HG03135 (cell line): ENCODE data around the gene NECTIN1.
"Not testable (repeated sequence)": the region's sequence is repeated elsewhere in the genome, so short reads cannot be mapped to it uniquely, and the experiment has no call there.

Experiments used
- ATAC-seq: cut with Tn5 transposase; IDR thresholded peaks from one replicate; pipeline ENCODE4 v1.9.1; 2021; ENCODE audit warnings: mild to moderate bottlenecking, moderate library complexity; ENCODE audit not compliant: unreplicated experiment

The NECTIN1 gene

DNA sequence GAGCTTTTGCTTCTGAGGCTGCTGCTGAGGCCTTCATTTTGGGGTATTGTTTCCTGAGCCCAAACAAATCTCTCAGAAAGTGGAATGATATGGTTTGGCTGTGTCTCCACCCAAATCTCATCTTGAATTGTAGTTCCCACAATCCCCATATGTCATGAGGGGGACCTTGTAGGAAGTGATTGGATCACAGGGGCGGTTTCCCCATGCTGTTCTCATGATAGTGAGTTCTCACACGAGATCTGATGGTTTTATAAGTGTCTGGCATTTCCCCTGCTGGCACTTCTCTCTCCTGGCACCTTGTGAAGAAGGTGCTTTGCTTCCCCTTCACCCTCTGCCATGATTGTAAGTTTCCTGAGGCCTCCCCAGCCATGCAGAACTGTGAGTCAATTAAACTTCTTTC, 133.1 kb downstream of the NECTIN1 start:
- ATAC-seq: not testable (repeated sequence)

DNA sequence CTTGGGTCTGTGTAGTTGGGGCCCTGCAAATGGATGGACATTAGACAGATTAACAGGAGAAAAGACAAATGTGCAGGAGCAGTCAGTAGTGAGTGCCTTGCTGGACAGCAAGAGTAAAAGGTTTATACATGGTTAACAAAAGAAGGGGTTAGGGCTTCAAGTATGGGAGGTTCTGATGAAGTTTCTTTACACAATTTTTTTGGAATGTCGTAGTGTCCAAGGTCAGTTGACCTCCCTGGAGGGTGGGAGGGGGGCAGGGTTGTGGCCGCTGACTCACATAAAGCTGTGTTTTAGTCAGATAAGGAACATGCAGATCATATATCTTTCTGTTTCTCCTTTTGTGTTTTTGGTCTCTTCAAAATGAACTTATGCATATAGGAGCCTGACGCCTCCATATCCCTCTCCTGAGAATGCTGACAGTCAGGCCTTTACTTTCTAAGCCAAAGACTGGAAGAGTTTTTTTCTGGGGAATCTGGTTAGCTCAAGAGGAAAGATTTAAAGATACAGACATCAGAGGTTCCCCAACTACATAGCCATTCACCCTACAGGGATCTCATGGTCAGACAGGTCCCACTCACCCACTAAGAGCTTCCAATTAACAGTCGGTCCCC, 134.3 kb downstream of the NECTIN1 start:
- ATAC-seq: no peak

- no peak for ATAC-seq
Measured at GRCh38 chr11:119593346-119593745, 135.7 kb downstream of the NECTIN1 start.

DNA sequence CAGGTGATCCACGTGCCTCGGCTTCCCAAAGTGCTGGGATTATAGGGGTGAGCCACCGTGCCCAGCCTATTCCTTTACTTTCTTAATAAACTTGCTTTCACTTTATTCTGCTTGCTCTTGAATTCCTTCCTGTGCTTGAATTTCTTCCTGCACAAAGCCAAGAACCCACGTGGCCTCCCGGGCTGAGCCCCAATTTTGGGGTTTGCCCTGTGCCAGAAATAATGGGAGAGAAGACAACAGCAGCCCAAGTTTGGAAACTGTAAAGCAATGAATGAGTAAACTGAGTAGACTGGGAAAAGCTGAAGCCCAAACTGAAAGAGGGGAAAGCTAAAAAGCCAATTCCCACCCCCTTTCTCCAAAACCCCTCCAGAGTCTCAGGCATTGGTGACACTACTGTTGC, 136.4 kb downstream of the NECTIN1 start:
- ATAC-seq: no peak

DNA sequence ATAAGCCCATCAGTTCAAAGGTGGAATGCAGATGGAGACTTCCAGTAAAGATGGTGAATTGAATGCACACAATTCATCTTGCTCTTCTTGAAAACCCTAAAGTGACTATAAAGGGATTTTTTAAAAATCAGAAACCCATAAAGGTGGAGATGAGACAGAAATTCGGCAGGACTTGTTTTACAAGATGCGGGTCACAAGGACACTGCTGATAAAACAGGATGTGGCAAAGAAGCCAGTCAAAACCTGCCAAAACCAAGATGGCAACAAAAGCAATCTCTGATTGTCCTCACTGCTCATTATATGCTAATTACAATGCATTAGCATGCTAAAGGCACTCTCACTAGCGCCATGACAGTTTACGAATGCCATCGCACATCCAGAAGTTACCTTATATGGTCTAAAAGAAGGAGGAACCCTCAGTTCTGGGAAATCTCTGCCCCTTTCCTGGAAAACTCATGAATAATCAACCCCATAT, 137.1 kb downstream of the NECTIN1 start:
- no peak for ATAC-seq

DNA sequence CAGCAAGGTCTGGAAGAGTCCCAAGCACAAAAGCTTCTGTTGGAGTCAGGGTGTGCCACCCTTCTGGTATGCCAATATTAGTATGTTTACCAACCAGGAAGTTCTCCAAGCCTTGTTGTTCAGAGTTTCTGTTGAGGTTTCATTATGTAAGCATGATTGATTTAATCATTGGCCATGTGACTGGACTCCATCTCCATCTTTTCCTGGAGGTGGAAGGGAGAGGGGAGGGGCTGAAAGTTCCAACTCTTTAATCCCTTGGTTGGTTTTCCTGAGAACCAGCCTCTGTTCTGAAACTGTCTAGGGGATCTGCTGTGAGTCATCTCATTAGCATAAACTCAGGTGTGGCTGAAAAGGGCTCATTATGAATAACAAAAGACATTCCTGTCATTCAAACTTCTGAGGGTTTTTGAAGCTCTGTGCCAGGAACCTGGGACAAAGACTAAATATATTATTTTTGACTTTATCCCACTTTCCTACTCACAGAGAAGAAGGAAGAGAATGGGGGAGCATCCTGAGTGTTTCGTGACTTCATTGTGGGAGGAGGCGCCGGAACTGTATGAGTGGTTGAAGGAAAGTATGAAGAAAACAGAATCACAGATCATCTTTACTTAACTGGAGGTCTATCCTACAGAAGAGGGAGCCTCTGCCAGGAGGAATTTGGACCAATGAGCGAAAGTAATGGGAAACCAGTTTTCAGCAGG, 138.2 kb downstream of the NECTIN1 start:
- ATAC-seq: no peak

DNA sequence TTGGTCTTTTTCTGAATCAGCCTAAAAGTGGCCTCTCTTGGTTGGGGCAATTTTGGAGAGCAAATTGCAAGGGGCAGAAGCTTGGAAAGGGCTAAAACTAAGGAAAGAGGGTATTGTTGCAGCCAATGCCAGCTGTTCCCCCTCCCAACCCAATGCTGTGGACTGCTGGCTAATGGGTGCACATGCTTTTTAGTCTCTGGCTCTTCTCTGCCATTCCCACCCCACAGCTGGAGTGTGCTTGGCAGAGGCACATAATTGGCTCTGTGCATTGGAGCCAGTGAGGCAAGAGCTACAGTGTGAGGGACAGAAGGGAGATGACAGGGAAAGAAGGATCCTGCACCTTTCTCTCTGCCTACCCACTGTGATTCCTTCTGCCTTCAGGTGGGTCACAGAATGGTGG, 140.0 kb downstream of the NECTIN1 start:
- ATAC-seq: no peak
